ENCODE data around the gene TMEM63C.
"Not testable (repeated sequence)": the region's sequence is repeated elsewhere in the genome, so short reads cannot be mapped to it uniquely, and the experiment has no call there.

TMEM63C gene

GRCh38 chr14:77170045-77170444 lies 11.6 kb upstream of the TMEM63C start:
- no peaks in the 10 kb centered on the region for H3K4me1 ChIP-seq
- no peak for DNase-seq
- no peak for TF ChIP-seq CTCF (IDR thresholded peaks at IDR 0.05; ENCODE audit: low read depth, low read length)
- H3K36me3 ChIP-seq = no peaks in the 10 kb centered on the region
- H3K4me3 ChIP-seq (ENCODE audit: low read depth, low read length) = no peak overlapping the region
- no peaks in the 10 kb centered on the region for H3K27me3 ChIP-seq
- no peaks in the 10 kb centered on the region; the same call in 1 of the 2 replicates for H3K9me3 ChIP-seq

- Histone ChIP-seq H3K4me3 (ENCODE audit: low read depth, low read length) (no peak overlapping the region), H3K4me1 (no peaks in the 10 kb centered on the region), H3K36me3 (no peaks in the 10 kb centered on the region), H3K27me3 (no peaks in the 10 kb centered on the region), H3K9me3 (no peaks in the 10 kb centered on the region; the same call in 1 of the 2 replicates)
- TF ChIP-seq CTCF (IDR thresholded peaks at IDR 0.05; ENCODE audit: low read depth, low read length) = no peak
- DNase-seq = no peak
These were observed 8.7 kb upstream of the TMEM63C start for GRCh38 chr14:77172916-77173315.

GRCh38 chr14:77173911-77174617 lies 7.5 kb upstream of the TMEM63C start:
- not testable (repeated sequence) for H3K36me3 ChIP-seq; H3K4me1 ChIP-seq; H3K4me3 ChIP-seq (ENCODE audit: low read depth, low read length); DNase-seq; H3K27me3 ChIP-seq; H3K9me3 ChIP-seq

GRCh38 chr14:77175843-77176242 lies 5.8 kb upstream of the TMEM63C start:
- Histone ChIP-seq H3K9me3 (no peaks in the 10 kb centered on the region), H3K27me3 (no peaks in the 10 kb centered on the region), H3K4me3 (ENCODE audit: low read depth, low read length) (no peak overlapping the region), H3K4me1 (peaks cover under 1% of the 10 kb centered on the region; the same call in 1 of the 2 replicates), H3K36me3 (no peaks in the 10 kb centered on the region)
- no peak for DNase-seq
- no peak for TF ChIP-seq CTCF (IDR thresholded peaks at IDR 0.05; ENCODE audit: low read depth, low read length)

GRCh38 chr14:77177702-77178101 lies 3.9 kb upstream of the TMEM63C start:
- H3K4me3 ChIP-seq (ENCODE audit: low read depth, low read length) = no peak overlapping the region
- no peak for TF ChIP-seq CTCF (IDR thresholded peaks at IDR 0.05; ENCODE audit: low read depth, low read length)
- peaks cover 4% of the 10 kb centered on the region; the same call in 1 of the 2 replicates for H3K4me1 ChIP-seq
- no peaks in the 10 kb centered on the region for H3K27me3 ChIP-seq
- no peak for DNase-seq
- H3K36me3 ChIP-seq = no peaks in the 10 kb centered on the region
- H3K9me3 ChIP-seq = no peaks in the 10 kb centered on the region

GRCh38 chr14:77178656-77179055 lies 2.9 kb upstream of the TMEM63C start:
- H3K27me3 ChIP-seq = no peaks in the 10 kb centered on the region
- no peak for DNase-seq
- peaks cover 4% of the 10 kb centered on the region; the same call in 1 of the 2 replicates for H3K4me1 ChIP-seq
- no peak overlapping the region for H3K4me3 ChIP-seq (ENCODE audit: low read depth, low read length)
- no peaks in the 10 kb centered on the region for H3K36me3 ChIP-seq
- no peak for TF ChIP-seq CTCF (IDR thresholded peaks at IDR 0.05; ENCODE audit: low read depth, low read length)
- H3K9me3 ChIP-seq = no peaks in the 10 kb centered on the region

Data from BE2C (cell line).